Measurements from ENCODE around the gene RNU1-4.
"Not testable (repeated sequence)": the region's sequence is repeated elsewhere in the genome, so short reads cannot be mapped to it uniquely, and the experiment has no call there.

The RNU1-4 gene

GRCh38 chr1:16725439-16726245 lies 14.7 kb upstream of the RNU1-4 start:
- DNase-seq (ENCODE audit: extremely low read depth in 1 of 2, low read depth in 1 of 2) = not testable (repeated sequence)

DNA sequence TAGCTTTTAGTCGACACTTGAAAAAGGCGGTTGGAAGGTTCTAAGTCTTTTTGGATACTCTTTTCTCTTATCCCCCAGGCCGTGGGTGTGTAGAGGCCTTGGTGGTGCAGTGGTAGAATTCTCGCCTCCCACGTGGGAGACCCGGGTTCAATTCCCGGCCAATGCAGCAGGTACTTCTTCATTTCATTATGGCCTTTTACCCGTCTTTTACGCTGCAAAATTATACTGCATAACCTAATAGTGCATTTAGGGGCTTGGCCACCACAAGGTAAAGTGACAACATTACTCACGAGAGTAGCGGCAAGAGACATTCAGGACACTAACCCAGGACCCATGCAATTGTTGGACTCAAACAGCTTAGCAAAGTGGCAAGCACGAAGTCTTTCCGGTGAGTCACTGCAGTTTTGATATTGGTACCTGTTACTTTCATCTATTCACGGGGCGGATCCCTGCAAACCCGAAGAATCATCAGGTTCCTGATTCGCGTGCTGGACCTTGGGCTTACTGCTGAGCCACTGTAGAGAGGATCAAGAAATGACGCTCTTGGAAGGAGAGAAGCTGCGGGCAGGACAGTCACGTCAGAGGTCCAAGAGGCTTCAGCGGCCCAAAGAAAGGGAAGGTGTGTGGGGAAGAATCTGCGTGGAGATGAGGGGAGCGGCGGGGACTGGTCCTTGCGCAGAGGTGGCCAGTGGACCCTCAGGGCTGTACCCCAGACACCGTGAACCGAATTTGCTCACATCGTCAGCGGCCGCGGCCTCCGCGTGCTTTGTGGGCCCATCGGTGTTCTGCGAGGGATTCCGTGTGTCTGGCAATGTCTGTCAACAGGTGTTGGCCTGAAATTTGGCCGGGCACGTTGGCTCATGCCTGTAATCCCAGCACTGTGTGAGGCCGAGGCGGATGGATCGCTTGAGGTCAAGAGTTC lies 12.9 kb upstream of the RNU1-4 start:
- peak; percentile 47 to 74 for DNase-seq (ENCODE audit: extremely low read depth in 1 of 2, low read depth in 1 of 2)

- DNase-seq (ENCODE audit: extremely low read depth in 1 of 2, low read depth in 1 of 2) = not testable (repeated sequence)
Measured at GRCh38 chr1:16728243-16728949, 11.9 kb upstream of the RNU1-4 start.

DNA sequence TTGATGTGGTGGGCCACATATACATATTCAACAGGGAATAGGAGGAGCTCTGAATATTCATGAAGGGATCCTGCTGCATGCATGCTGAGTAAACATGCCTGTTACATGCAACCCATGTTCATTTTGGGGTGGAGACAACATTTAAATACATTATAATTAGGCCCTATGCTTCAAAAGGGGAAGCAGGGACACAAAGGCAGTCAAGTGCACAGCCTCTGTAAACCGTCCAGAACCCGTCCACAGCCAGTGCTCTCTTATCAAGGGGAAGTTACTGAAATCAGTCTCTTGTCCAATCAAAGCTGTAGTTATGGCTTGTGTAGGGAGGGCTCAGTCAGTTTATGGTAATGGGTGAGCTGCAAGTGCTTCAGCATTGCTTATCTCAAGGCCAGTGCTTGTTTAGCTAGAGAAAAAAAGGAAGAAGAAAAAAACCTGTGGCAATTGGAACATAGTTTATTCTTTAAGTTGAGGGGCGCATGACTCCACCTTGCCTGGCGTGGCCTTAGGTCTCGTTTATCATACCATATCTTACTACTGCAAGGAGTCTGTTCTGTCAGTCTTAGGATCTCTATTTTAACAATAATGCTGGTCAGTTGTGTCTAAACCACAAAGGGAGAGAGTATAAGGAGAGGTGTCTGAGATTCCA lies 7.9 kb upstream of the RNU1-4 start:
- DNase-seq (ENCODE audit: extremely low read depth in 1 of 2, low read depth in 1 of 2) = not testable (repeated sequence)

- DNase-seq (ENCODE audit: extremely low read depth in 1 of 2, low read depth in 1 of 2) = not testable (repeated sequence)
Measured at GRCh38 chr1:16741230-16741629, 914 bp downstream of the RNU1-4 start.

DNA sequence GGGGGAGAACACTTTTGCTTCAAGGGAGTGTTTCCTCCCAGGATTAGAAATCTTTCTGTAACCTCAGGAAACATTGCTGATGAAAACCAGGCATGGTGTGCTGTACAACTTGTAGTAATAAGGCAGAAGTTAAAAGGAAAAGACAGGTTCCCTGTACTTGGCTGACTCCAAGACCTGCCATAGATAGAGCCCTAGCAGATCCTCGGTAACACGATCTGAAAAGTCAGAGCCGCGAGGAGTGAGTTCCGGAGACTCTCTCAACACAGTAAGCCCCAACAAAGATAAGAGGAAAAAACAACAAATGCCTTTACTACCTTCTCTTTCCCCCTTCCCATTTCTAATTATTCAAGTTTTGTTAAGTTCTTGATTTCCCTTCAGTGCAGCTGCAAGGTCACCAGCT lies 7.3 kb downstream of the RNU1-4 start:
- DNase-seq (ENCODE audit: extremely low read depth in 1 of 2, low read depth in 1 of 2) = not testable (repeated sequence)

- not testable (repeated sequence) for DNase-seq (ENCODE audit: extremely low read depth in 1 of 2, low read depth in 1 of 2)
Measured at GRCh38 chr1:16748710-16749109, 8.4 kb downstream of the RNU1-4 start.

DNA sequence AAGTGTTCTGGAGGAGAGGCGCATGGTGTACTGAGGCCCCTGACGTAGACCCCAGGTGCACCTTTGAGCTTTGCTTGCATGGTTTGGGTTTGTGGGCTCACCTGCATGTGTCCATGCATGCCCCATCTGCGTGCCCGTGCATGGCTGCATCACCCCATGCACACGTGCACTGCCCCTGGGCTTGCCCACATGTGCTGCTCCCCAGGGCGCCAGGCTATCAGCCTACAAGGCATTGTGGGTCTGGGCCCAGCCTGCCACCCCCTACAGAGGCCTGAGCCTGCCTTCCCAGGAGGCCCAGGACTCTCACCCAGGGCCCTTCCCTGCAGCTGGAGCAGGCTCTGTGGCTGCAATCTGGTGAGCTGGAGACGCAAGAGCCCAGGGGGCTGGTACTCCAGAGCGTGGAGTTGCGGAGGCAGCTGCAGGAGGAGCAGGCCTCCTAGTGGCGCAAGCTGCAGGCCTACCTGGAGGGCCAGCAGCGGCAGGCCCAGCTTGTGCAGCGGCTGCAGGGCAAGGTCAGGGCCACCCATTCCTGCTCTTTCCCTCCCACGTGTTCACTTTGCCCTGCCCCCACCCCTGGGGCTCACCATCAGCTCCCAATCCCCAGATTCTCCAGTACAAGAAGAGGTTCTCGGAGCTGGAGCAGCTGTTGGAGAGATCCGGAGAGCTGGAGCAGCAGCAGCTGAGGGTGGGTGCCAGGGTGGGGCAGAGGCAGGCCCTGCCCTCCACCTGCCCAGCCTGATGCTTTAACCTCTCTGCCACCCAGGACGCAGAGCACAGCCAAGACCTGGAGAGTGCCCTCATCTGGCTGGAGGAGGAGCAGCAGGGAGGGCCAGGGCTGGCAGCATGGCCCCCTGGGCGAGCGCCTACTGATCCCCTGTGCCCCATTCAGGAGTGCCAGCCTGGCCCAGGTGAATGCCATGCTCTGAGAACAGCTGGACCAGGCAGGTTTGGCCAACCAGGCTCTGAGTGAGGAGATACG lies 9.9 kb downstream of the RNU1-4 start:
- DNase-seq (ENCODE audit: extremely low read depth in 1 of 2, low read depth in 1 of 2) = not testable (repeated sequence)

DNA sequence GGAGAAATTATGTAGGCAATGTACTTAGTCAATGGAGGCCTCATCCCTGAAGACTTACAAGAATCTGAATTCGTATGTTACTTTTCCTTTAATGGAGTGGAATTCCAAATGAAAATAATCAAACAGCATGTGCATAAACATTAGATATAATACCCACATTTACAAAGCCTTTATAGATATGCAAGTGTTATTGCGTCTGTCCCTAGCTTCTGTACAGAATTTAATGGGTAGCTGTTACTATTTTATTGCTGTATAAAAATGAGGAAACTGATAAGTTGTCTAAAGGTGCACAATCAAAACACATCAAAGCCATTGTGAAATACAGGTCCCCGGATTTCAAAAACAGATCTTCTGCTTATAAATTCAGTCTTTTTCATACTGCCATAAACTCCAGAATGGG lies 12.5 kb downstream of the RNU1-4 start:
- not testable (repeated sequence) for DNase-seq (ENCODE audit: extremely low read depth in 1 of 2, low read depth in 1 of 2)

- DNase-seq (ENCODE audit: extremely low read depth in 1 of 2, low read depth in 1 of 2) = not testable (repeated sequence)
Measured at GRCh38 chr1:16755385-16755784, 15.1 kb downstream of the RNU1-4 start.

- not testable (repeated sequence) for DNase-seq (ENCODE audit: extremely low read depth in 1 of 2, low read depth in 1 of 2)
Measured at GRCh38 chr1:16755932-16756331, 15.6 kb downstream of the RNU1-4 start.

DNA sequence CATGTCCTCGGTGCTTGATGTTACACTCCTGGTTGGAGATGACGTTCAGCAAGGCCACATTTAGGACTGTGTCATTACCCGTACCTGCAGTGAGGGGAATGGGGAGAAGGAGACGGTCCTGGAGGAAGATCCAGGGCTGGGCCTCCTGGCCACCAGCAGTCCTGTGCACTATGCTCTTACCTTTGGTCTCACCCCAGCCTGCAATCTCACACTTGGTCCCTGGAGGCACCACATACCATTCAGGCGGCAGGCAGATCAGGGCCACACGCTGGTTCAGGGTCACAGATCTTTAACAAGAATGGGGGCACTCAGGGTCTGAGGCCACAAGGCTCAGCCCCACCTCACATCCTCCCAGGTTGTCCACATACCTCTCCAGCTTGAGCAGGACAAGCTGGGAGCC lies 17.3 kb downstream of the RNU1-4 start:
- DNase-seq (ENCODE audit: extremely low read depth in 1 of 2, low read depth in 1 of 2) = not testable (repeated sequence)

GRCh38 chr1:16758060-16758459 lies 17.7 kb downstream of the RNU1-4 start:
- not testable (repeated sequence) for DNase-seq (ENCODE audit: extremely low read depth in 1 of 2, low read depth in 1 of 2)

- DNase-seq (ENCODE audit: extremely low read depth in 1 of 2, low read depth in 1 of 2) = not testable (repeated sequence)
Measured at GRCh38 chr1:16759041-16759493, 18.8 kb downstream of the RNU1-4 start.

DNA sequence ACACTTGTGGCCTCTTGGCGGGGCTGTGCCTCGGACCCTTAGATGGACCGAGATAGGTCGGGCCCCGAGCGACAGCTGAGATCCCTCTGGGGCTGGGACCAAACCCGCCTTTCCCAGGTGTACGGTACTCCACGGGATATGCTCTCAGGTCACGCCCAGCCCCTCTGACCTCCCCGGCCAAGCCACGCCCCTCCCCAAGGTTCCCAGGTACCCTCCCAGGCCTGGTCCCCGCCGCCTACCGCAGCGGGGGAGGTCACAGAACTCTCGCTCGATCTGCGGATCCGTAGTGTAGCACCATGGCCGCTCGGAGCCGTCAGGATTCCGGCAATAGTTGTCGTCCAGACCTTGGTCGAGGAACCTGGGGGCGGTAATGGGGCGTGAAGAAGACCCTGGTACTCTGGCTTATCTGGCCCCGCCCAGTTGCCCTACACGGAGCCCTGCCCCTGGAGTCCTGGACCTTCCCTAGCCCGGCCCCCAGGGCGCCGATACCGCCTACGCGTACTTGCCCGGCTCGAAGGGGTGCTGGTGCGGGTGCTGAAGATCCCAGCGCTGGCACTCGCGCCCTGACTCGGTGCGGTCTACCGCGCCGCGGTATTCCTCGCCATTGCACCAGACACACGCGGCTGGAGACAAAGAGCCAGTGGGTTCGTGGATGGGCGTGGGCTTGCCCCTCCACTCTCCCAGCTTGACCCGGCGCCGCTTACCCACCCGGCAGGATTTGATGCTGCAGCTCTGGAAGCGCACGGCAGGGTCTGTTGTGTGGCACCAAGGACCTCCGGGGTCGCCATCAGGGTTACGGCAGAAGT lies 19.5 kb downstream of the RNU1-4 start:
- not testable (repeated sequence) for DNase-seq (ENCODE audit: extremely low read depth in 1 of 2, low read depth in 1 of 2)

DNA sequence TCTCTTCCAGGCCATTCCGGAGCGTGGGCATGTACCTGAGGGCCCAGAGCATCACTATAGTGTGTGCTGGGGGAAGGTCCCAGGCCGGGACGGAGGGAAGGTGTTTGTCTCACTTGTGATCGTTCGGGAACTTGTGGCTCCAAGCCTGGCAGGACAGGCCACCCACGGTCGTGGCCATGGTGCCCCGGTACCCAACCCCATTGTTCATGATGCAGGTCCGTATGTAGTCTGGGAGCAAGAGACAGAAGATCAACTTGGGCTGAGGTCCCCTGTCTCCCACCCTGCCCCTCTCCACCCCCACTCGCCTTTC lies 20.1 kb downstream of the RNU1-4 start:
- not testable (repeated sequence) for DNase-seq (ENCODE audit: extremely low read depth in 1 of 2, low read depth in 1 of 2)

GRCh38 chr1:16760801-16761200 lies 20.5 kb downstream of the RNU1-4 start:
- not testable (repeated sequence) for DNase-seq (ENCODE audit: extremely low read depth in 1 of 2, low read depth in 1 of 2)

DNA sequence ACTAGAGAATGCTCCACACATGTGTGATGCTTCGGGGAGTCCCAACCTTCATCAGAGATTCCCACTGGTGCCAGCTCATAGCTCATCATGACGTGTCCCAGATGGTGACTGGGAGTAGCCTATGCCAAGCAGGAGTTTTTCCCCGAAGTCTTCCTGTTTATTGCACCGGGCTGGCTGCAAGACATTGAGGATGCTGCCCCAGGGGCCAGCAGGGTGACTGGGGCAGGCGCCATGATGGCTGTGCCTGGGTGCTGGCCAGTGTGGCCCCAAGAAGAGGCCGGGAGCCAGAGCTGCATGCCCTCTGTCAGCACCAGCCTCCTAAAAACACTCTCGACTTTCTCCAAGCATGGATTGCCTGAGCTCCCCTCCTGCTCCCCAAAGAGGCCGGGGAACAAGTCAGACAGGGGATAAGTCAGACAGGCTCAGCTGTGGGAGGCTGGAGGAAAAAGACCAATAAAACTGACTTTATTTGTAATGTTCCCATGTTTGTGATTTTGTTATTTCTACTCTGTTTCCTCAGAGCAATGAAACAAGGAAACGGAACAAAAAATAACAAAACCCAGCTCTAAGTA lies 24.0 kb downstream of the RNU1-4 start:
- not testable (repeated sequence) for DNase-seq (ENCODE audit: extremely low read depth in 1 of 2, low read depth in 1 of 2)

All from stimulated activated CD8-positive, alpha-beta memory T cell treated with anti-CD3 and anti-CD28 coated beads, Interleukin-7, amount 100 ng/mL, for 48 hours (primary cell).